GM18873 (cell line): ENCODE data around the gene RGPD3.

Experiments used
- ATAC-seq: cut with Tn5 transposase; IDR thresholded peaks from one replicate; pipeline ENCODE4 v1.9.1; 2021; ENCODE audit warnings: mild to moderate bottlenecking, moderate library complexity, moderate number of reproducible peaks; ENCODE audit not compliant: unreplicated experiment, low FRiP score

Gene RGPD3

GRCh38 chr2:106344302-106344701 lies 123.9 kb downstream of the RGPD3 start:
- no peak for ATAC-seq

- no peak for ATAC-seq
Measured at GRCh38 chr2:106343274-106343673, 124.9 kb downstream of the RGPD3 start.

DNA sequence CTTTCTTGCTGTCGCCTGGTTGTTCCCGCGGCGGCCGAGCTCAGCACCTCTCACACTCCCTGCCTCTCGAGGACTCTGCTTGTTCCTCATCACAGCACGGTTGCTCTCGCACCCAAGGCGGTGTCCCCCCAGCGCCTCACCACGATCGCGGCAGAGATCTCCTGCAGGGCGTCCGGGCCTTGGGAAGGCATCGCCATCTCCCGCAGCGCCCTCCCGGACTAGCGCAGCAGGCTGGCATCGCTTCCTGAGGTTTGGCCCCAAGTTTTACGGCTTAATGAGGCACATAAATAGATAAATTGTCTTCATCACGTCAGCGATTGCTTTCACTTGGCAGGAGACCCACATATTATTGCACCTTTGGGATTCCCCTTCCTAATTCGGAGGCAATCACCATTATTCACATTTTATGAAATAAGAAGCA lies 125.4 kb downstream of the RGPD3 start:
- no peak for ATAC-seq

GRCh38 chr2:106341666-106342065 lies 126.5 kb downstream of the RGPD3 start:
- no peak for ATAC-seq
